SK-N-SH treated with all-trans-retinoic acid at 6 μM for 48 hours (cell line): ENCODE measurements around the gene PLA1A.

Source experiments
- ATAC-seq: fragments of 200-7000 bp; cut with Tn5 transposase; 3 replicates; pipeline ENCODE4 v1.9.1; 2020; ENCODE audit warnings: mild to moderate bottlenecking, moderate library complexity
- ARNTL ChIP-seq: fragments of 450-650 bp; formaldehyde crosslinking; IDR thresholded peaks from 2 replicates; pipeline ENCODE4 v1.5.0; 2020; ENCODE audit warnings: low read depth, mild to moderate bottlenecking, moderate library complexity, borderline replicate concordance
- BACH2 ChIP-seq: fragments of 250-450 bp; sonication (Bioruptor Pico); IDR thresholded peaks from 2 replicates; pipeline ENCODE4 v1.9.0; 2021; ENCODE audit warnings: mild to moderate bottlenecking, borderline replicate concordance
- CREB5 ChIP-seq: fragments of 250-450 bp; sonication (Bioruptor Pico); IDR thresholded peaks from 2 replicates; pipeline ENCODE4 v1.5.1; 2020; ENCODE audit warnings: low read depth, mild to moderate bottlenecking, moderate library complexity
- CSDC2 ChIP-seq: fragments of 250-450 bp; sonication (Bioruptor Pico); IDR thresholded peaks from 2 replicates; pipeline ENCODE4 v1.5.0; 2020; ENCODE audit warnings: mild to moderate bottlenecking, moderate library complexity
- CSRNP3 ChIP-seq: fragments of 250-450 bp; sonication (Bioruptor Pico); IDR thresholded peaks from 2 replicates; pipeline ENCODE4 v1.5.1; 2021; ENCODE audit warnings: mild to moderate bottlenecking, moderate library complexity
- ESRRG ChIP-seq: fragments of 250-450 bp; sonication (Bioruptor Pico); IDR thresholded peaks from 2 replicates; pipeline ENCODE4 v1.6.1; 2021; ENCODE audit warnings: mild to moderate bottlenecking
- GLIS3 ChIP-seq: fragments of 250-450 bp; sonication (Bioruptor Pico); IDR thresholded peaks from 2 replicates; pipeline ENCODE4 v1.5.0; 2020; ENCODE audit warnings: mild to moderate bottlenecking, moderate library complexity
- ISL1 ChIP-seq: fragments of 250-450 bp; sonication (Bioruptor Pico); IDR thresholded peaks from 2 replicates; pipeline ENCODE4 v2.1.2; 2022; ENCODE audit warnings: mild to moderate bottlenecking, moderate library complexity
- POU6F1 ChIP-seq: fragments of 250-450 bp; sonication (Bioruptor Pico); IDR thresholded peaks from 2 replicates; pipeline ENCODE4 v1.8.0; 2021; ENCODE audit warnings: low read depth, mild to moderate bottlenecking, moderate library complexity, borderline replicate concordance
- PPARA ChIP-seq: fragments of 250-450 bp; sonication (Bioruptor Pico); IDR thresholded peaks from 2 replicates; pipeline ENCODE4 v1.5.0; 2020; ENCODE audit warnings: mild to moderate bottlenecking, borderline replicate concordance
- RARB ChIP-seq: fragments of 250-450 bp; sonication (Bioruptor Pico); IDR thresholded peaks from 2 replicates; pipeline ENCODE4 v1.8.0; 2021; ENCODE audit warnings: mild to moderate bottlenecking, moderate library complexity
- SNAI2 ChIP-seq: fragments of 250-450 bp; sonication (Bioruptor Pico); IDR thresholded peaks from 2 replicates; pipeline ENCODE4 v1.5.0; 2020; ENCODE audit warnings: mild to moderate bottlenecking, moderate library complexity
- TCF4 ChIP-seq: fragments of 250-450 bp; sonication (Bioruptor Pico); IDR thresholded peaks from 2 replicates; pipeline ENCODE4 v1.8.0; 2021; ENCODE audit warnings: mild to moderate bottlenecking, moderate library complexity, borderline replicate concordance
- TOX ChIP-seq: fragments of 250-450 bp; sonication (Bioruptor Pico); IDR thresholded peaks from 2 replicates; pipeline ENCODE4 v1.8.0; 2021; ENCODE audit warnings: mild to moderate bottlenecking, moderate library complexity, borderline replicate concordance
- TSHZ2 ChIP-seq: fragments of 250-450 bp; sonication (Bioruptor Pico); IDR thresholded peaks from 2 replicates; pipeline ENCODE4 v1.5.0; 2020; ENCODE audit warnings: mild to moderate bottlenecking, moderate library complexity
- ZC3H10 ChIP-seq: fragments of 250-450 bp; sonication (Bioruptor Pico); IDR thresholded peaks from 2 replicates; pipeline ENCODE4 v1.5.1; 2021; ENCODE audit warnings: mild to moderate bottlenecking, moderate library complexity
- ZFP3 ChIP-seq: fragments of 250-450 bp; sonication (Bioruptor Pico); IDR thresholded peaks from 2 replicates; pipeline ENCODE4 v1.5.0; 2020; ENCODE audit warnings: mild to moderate bottlenecking, moderate library complexity
- ZFP30 ChIP-seq: fragments of 450-650 bp; formaldehyde crosslinking; IDR thresholded peaks from 2 replicates; pipeline ENCODE4 v1.5.0; 2022; ENCODE audit warnings: mild to moderate bottlenecking, moderate library complexity
- ZNF565 ChIP-seq: fragments of 450-650 bp; formaldehyde crosslinking; conservative IDR thresholded peaks from 2 replicates; pipeline ENCODE4 v1.5.0; 2020; ENCODE audit warnings: low read depth, mild to moderate bottlenecking, moderate library complexity
- ZNF70 ChIP-seq: fragments of 450-650 bp; formaldehyde crosslinking; IDR thresholded peaks from 2 replicates; pipeline ENCODE4 v1.5.0; 2020; ENCODE audit warnings: mild to moderate bottlenecking, moderate library complexity
- ZNF8 ChIP-seq: fragments of 450-650 bp; formaldehyde crosslinking; IDR thresholded peaks from 2 replicates; pipeline ENCODE4 v1.5.0; 2020; ENCODE audit warnings: mild to moderate bottlenecking, moderate library complexity
- TF ChIP-seq, protein P1 (sequence below): fragments of 250-450 bp; sonication (Bioruptor Pico); IDR thresholded peaks from 2 replicates; pipeline ENCODE4 v1.8.0; 2020; ENCODE audit warnings: mild to moderate bottlenecking, moderate library complexity, borderline replicate concordance

The PLA1A gene

DNA sequence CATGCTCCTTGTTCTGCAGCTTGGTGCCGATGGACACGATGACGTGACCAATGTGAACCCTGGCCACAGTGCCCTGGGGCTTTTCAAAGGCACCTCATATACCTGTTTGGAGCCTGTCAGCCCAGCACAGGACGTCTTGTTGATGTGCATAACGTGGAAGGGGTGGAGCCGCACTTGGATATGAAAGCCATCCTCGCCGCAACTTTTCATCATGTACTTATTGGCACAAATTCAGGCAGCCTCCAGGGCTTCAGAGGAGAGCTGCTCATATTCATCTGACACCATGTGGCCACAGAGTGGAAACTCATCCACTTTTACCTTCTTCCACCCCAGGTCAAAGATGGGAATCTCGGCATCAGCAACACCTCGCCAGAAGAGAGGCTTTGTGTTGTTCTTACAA, 38.0 kb downstream of the PLA1A start:
- no peak for TF ChIP-seq ZNF8
- TF ChIP-seq POU6F1 (CRISPR knock-in tag), result no peak
- TF ChIP-seq ZNF565 (CRISPR knock-in tag), result no peak
- no peak for TF ChIP-seq ZNF70 (CRISPR knock-in tag)
- TF ChIP-seq SNAI2 (CRISPR knock-in tag), result no peak
- TF ChIP-seq TOX, result no peak
- TF ChIP-seq, protein P1, sequence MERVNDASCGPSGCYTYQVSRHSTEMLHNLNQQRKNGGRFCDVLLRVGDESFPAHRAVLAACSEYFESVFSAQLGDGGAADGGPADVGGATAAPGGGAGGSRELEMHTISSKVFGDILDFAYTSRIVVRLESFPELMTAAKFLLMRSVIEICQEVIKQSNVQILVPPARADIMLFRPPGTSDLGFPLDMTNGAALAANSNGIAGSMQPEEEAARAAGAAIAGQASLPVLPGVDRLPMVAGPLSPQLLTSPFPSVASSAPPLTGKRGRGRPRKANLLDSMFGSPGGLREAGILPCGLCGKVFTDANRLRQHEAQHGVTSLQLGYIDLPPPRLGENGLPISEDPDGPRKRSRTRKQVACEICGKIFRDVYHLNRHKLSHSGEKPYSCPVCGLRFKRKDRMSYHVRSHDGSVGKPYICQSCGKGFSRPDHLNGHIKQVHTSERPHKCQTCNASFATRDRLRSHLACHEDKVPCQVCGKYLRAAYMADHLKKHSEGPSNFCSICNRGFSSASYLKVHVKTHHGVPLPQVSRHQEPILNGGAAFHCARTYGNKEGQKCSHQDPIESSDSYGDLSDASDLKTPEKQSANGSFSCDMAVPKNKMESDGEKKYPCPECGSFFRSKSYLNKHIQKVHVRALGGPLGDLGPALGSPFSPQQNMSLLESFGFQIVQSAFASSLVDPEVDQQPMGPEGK (CRISPR knock-in tag), result no peak
- no peak for TF ChIP-seq CSDC2 (CRISPR knock-in tag)
- TF ChIP-seq BACH2, result no peak
- no peak for TF ChIP-seq ZC3H10 (CRISPR knock-in tag)
- TF ChIP-seq ARNTL (CRISPR knock-in tag), result no peak
- no peak for TF ChIP-seq RARB (CRISPR knock-in tag)
- no peak for TF ChIP-seq TCF4 (CRISPR knock-in tag)
- no peak for ATAC-seq

GRCh38 chr3:119636249-119636648, 38.6 kb downstream of the PLA1A start:
- ATAC-seq, result no peak
- TF ChIP-seq ZFP30 (CRISPR knock-in tag) (no peak), CSRNP3 (CRISPR knock-in tag) (no peak), BACH2 (no peak), TOX (no peak), GLIS3 (CRISPR knock-in tag) (no peak), TSHZ2 (no peak), TCF4 (CRISPR knock-in tag) (no peak), RARB (CRISPR knock-in tag) (no peak), CREB5 (CRISPR knock-in tag) (no peak), ZNF565 (CRISPR knock-in tag) (no peak), CSDC2 (CRISPR knock-in tag) (no peak), ZFP3 (CRISPR knock-in tag) (no peak; the same call in 1 of the 2 replicates), POU6F1 (CRISPR knock-in tag) (no peak), ZNF70 (CRISPR knock-in tag) (no peak), ESRRG (no peak), ARNTL (CRISPR knock-in tag) (no peak), PPARA (CRISPR knock-in tag) (no peak), SNAI2 (CRISPR knock-in tag) (no peak), ISL1 (CRISPR knock-in tag) (no peak)
- TF ChIP-seq, protein P1 (CRISPR knock-in tag), result no peak
